MM.1S (cell line): Measurements from ENCODE around the gene PRR5.

ENCODE experiments used
- DNase-seq: peaks from one replicate; pipeline ENCODE4 v3.0.0-alpha.2; 2015
- H2AFZ ChIP-seq: fragments of 300-600 bp; sonication (generic); 2 replicates; pipeline ENCODE4 v1.6.0; 2016; ENCODE audit warnings: antibody characterized with exemption, low read length
- H3F3A ChIP-seq: fragments of 300-600 bp; sonication (generic); 2 replicates; pipeline ENCODE4 v1.6.1; 2016; ENCODE audit warnings: mild to moderate bottlenecking, antibody characterized with exemption, low read length, moderate library complexity, mixed read lengths; ENCODE audit not compliant: insufficient read depth
- H3K27ac ChIP-seq: fragments of 300-600 bp; sonication (generic); 2 replicates; pipeline ENCODE4 v1.5.1; 2016; ENCODE audit warnings: mild to moderate bottlenecking, low read length
- H3K27me3 ChIP-seq: fragments of 300-600 bp; sonication (generic); replicated peaks from 2 replicates; pipeline ENCODE4 v1.6.0; 2016; ENCODE audit warnings: low read length; ENCODE audit not compliant: insufficient read depth
- H3K36me3 ChIP-seq: fragments of 300-600 bp; sonication (generic); replicated peaks from 2 replicates; pipeline ENCODE4 v1.6.1; 2016; ENCODE audit warnings: mild to moderate bottlenecking, low read length, mixed read lengths; ENCODE audit not compliant: insufficient read depth
- H3K4me1 ChIP-seq: fragments of 300-600 bp; sonication (generic); 2 replicates; pipeline ENCODE4 v1.6.1; 2016; ENCODE audit warnings: low read length, mixed read lengths
- H3K4me2 ChIP-seq: fragments of 300-600 bp; sonication (generic); 2 replicates; pipeline ENCODE4 v1.6.0; 2016; ENCODE audit warnings: low read depth, low read length
- H3K4me3 ChIP-seq: fragments of 300-600 bp; sonication (generic); 2 replicates; pipeline ENCODE4 v1.5.1; 2016; ENCODE audit warnings: low read length, mixed read lengths
- H3K79me2 ChIP-seq: fragments of 300-600 bp; sonication (generic); 2 replicates; pipeline ENCODE4 v1.6.1; 2016; ENCODE audit warnings: mixed run types, low read length, mixed read lengths
- H3K9ac ChIP-seq: fragments of 300-600 bp; sonication (generic); 2 replicates; pipeline ENCODE4 v1.6.1; 2016; ENCODE audit warnings: low read length, mixed read lengths
- H3K9me2 ChIP-seq: fragments of 300-600 bp; sonication (generic); replicated peaks from 2 replicates; pipeline ENCODE4 v1.6.1; 2016; ENCODE audit warnings: mild to moderate bottlenecking, low read length, mixed read lengths; ENCODE audit not compliant: insufficient read depth
- H3K9me3 ChIP-seq: fragments of 300-600 bp; sonication (generic); replicated peaks from 2 replicates; pipeline ENCODE4 v1.6.1; 2016; ENCODE audit warnings: mild to moderate bottlenecking, low read length, mixed read lengths; ENCODE audit not compliant: insufficient read depth
- H4K20me1 ChIP-seq: fragments of 300-600 bp; sonication (generic); 2 replicates; pipeline ENCODE4 v1.6.1; 2016; ENCODE audit warnings: mild to moderate bottlenecking, low read length, moderate library complexity, mixed read lengths; ENCODE audit not compliant: insufficient read depth
- EZH2 ChIP-seq: fragments of 300-600 bp; sonication (generic); optimal IDR thresholded peaks from 2 replicates; pipeline ENCODE3; 2017; ENCODE audit warnings: low read depth, mild to moderate bottlenecking, antibody characterized with exemption, low read length, mixed read lengths
- EZH2phosphoT487 ChIP-seq: fragments of 300-600 bp; sonication (generic); IDR thresholded peaks from 2 replicates; pipeline ENCODE4 v1.6.1; 2018; ENCODE audit warnings: antibody characterized with exemption, low read length
- TF ChIP-seq, protein P1 (sequence below): fragments of 300-600 bp; sonication (generic); IDR thresholded peaks from 2 replicates; pipeline ENCODE4 v1.5.1; 2016; ENCODE audit warnings: antibody characterized with exemption, low read length, mixed read lengths

Gene PRR5

GRCh38 chr22:44727709-44728108 lies 25.7 kb downstream of the PRR5 start:
- TF ChIP-seq EZH2 (no peak), EZH2phosphoT487 (no peak)
- TF ChIP-seq, protein P1, sequence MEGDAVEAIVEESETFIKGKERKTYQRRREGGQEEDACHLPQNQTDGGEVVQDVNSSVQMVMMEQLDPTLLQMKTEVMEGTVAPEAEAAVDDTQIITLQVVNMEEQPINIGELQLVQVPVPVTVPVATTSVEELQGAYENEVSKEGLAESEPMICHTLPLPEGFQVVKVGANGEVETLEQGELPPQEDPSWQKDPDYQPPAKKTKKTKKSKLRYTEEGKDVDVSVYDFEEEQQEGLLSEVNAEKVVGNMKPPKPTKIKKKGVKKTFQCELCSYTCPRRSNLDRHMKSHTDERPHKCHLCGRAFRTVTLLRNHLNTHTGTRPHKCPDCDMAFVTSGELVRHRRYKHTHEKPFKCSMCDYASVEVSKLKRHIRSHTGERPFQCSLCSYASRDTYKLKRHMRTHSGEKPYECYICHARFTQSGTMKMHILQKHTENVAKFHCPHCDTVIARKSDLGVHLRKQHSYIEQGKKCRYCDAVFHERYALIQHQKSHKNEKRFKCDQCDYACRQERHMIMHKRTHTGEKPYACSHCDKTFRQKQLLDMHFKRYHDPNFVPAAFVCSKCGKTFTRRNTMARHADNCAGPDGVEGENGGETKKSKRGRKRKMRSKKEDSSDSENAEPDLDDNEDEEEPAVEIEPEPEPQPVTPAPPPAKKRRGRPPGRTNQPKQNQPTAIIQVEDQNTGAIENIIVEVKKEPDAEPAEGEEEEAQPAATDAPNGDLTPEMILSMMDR: no peak
- no peak overlapping the region for H2AFZ ChIP-seq
- no peak overlapping the region for H3K27ac ChIP-seq
- no peak overlapping the region for H3K4me2 ChIP-seq
- no peaks in the 10 kb centered on the region for H3K36me3 ChIP-seq
- peaks cover 73% of the 10 kb centered on the region for H3K27me3 ChIP-seq
- no peaks in the 10 kb centered on the region for H3K4me1 ChIP-seq
- no peaks in the 10 kb centered on the region for H3K9me3 ChIP-seq
- H3K79me2 ChIP-seq: no peaks in the 10 kb centered on the region
- no peak overlapping the region for H3K9ac ChIP-seq
- no peak overlapping the region for H3K4me3 ChIP-seq
- no peaks in the 10 kb centered on the region for H3K9me2 ChIP-seq
- H3F3A ChIP-seq: no peaks in the 10 kb centered on the region
- DNase-seq: no peak
- H4K20me1 ChIP-seq: no peaks in the 10 kb centered on the region

DNA sequence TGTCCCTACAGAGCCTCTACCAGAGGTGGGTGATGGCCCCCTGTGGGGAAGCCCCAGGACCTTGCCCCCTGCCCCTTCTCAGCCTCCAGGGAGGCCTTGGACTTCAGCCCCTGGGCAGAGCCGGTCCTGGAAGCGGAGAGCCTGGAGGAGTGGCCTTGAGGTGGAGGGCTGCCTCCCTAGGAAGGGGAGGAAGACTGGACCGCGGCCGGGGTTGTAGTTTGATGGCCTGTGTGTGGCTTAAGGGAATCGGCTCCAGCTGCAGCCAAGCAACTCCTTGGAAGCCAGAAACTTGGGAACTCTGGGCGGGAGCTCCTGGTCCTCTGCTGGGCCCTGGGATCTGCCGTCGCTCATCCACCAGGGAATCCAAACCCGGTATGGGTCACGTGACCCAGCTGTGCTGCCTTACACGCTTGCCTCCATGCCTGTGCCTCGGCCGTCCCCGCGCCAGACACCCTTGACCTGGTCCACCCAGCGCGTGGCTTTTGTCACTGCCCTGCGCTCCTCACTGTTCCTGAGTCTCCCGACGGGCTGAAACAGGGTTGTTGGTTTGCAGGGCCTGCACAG lies 26.8 kb downstream of the PRR5 start:
- Histone ChIP-seq H3K4me3 (no peak overlapping the region), H3K27ac (no peak overlapping the region), H3K9ac (no peak overlapping the region), H3K4me2 (no peak overlapping the region), H3F3A (no peaks in the 10 kb centered on the region), H3K9me2 (no peaks in the 10 kb centered on the region), H3K79me2 (no peaks in the 10 kb centered on the region), H3K36me3 (no peaks in the 10 kb centered on the region), H3K27me3 (peaks cover 76% of the 10 kb centered on the region), H3K4me1 (no peaks in the 10 kb centered on the region), H3K9me3 (no peaks in the 10 kb centered on the region), H2AFZ (no peak overlapping the region), H4K20me1 (no peaks in the 10 kb centered on the region)
- DNase-seq: no peak
- TF ChIP-seq EZH2 (no peak), EZH2phosphoT487 (no peak)
- TF ChIP-seq, protein P1: no peak

GRCh38 chr22:44729391-44730021 lies 27.5 kb downstream of the PRR5 start:
- H3K4me2 ChIP-seq: no peak overlapping the region

More at GRCh38 chr22:44729391-44730021, 27.5 kb downstream of the PRR5 start:
- no peaks in the 10 kb centered on the region for H3F3A ChIP-seq
- TF ChIP-seq, protein P1: no peak
- no peak for TF ChIP-seq EZH2
- TF ChIP-seq EZH2phosphoT487: no peak
- H4K20me1 ChIP-seq: no peaks in the 10 kb centered on the region
- no peak for DNase-seq
- no peaks in the 10 kb centered on the region for H3K9me3 ChIP-seq
- H3K4me3 ChIP-seq: no peak overlapping the region
- no peak overlapping the region for H3K27ac ChIP-seq
- H3K9me2 ChIP-seq: no peaks in the 10 kb centered on the region
- no peaks in the 10 kb centered on the region for H3K36me3 ChIP-seq
- no peaks in the 10 kb centered on the region for H3K79me2 ChIP-seq
- peaks cover 74% of the 10 kb centered on the region for H3K27me3 ChIP-seq
- no peaks in the 10 kb centered on the region for H3K4me1 ChIP-seq
- H3K9ac ChIP-seq: no peak overlapping the region
- no peak overlapping the region for H2AFZ ChIP-seq
